22Rv1 (cell line): ENCODE data around the gene CLIC5.

Experiments used
- ZFX ChIP-seq: fragments of 450-650 bp; IDR thresholded peaks from 2 replicates; pipeline ENCODE4 v1.6.1; 2017; ENCODE audit warnings: antibody characterized with exemption, borderline replicate concordance
- TF ChIP-seq, protein P1 (sequence below): fragments of 450-650 bp; IDR thresholded peaks from 2 replicates; pipeline ENCODE4 v1.5.1; 2017; ENCODE audit warnings: mild to moderate bottlenecking

DNA sequence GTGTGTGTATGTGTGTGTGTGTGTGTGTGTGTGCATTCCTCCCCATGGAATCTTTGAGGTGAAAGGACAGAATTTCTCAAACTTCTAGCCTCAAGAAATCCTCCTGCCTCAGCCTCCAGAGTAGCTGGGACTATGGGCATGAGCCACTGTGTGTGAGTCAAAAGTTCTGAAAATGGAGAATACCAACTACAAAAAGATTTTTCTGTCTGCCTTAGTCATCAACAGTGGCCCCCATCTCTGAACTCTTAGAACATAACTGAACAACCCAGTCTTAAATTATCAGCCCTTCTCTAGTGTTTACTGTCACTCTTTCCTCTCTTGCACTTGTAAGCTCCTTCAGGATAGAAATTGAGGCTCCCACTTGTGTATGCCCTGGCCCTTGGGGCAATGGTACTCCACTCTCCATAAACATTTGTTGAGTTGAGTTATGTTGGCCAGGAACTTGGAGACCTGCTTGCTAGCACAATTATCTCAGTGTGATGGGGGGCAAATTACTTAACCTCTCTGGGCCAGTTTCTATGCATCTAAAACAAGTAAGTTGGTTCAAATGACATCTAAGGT lies 35.3 kb upstream of the CLIC5 start:
- TF ChIP-seq, protein P1, sequence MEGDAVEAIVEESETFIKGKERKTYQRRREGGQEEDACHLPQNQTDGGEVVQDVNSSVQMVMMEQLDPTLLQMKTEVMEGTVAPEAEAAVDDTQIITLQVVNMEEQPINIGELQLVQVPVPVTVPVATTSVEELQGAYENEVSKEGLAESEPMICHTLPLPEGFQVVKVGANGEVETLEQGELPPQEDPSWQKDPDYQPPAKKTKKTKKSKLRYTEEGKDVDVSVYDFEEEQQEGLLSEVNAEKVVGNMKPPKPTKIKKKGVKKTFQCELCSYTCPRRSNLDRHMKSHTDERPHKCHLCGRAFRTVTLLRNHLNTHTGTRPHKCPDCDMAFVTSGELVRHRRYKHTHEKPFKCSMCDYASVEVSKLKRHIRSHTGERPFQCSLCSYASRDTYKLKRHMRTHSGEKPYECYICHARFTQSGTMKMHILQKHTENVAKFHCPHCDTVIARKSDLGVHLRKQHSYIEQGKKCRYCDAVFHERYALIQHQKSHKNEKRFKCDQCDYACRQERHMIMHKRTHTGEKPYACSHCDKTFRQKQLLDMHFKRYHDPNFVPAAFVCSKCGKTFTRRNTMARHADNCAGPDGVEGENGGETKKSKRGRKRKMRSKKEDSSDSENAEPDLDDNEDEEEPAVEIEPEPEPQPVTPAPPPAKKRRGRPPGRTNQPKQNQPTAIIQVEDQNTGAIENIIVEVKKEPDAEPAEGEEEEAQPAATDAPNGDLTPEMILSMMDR: no peak
- TF ChIP-seq ZFX: no peak
